GM21737 (cell line): Measurements from ENCODE around the gene PTPN5.
"Not testable (repeated sequence)": the region's sequence is repeated elsewhere in the genome, so short reads cannot be mapped to it uniquely, and the experiment has no call there.

Experiments used
- ATAC-seq: cut with Tn5 transposase; IDR thresholded peaks from one replicate; pipeline ENCODE4 v1.9.1; 2021; ENCODE audit warnings: mild to moderate bottlenecking, moderate library complexity; ENCODE audit not compliant: unreplicated experiment

The PTPN5 gene

GRCh38 chr11:18791207-18791968 lies at the start of gene PTPN5:
TSS of gene PTPN5 (minus strand) at chr11:18791798. CDS start at chr11:18771958, 19,840 bp downstream.
- ATAC-seq = no peak

- no peak for ATAC-seq
These were observed 44.8 kb upstream of the PTPN5 start for GRCh38 chr11:18836417-18836816.

GRCh38 chr11:18834754-18835466 lies 43.3 kb upstream of the PTPN5 start:
- no peak for ATAC-seq

GRCh38 chr11:18820160-18820559 lies 28.6 kb upstream of the PTPN5 start:
- ATAC-seq = not testable (repeated sequence)

GRCh38 chr11:18804199-18804999 lies 12.8 kb upstream of the PTPN5 start:
- no peak for ATAC-seq

- ATAC-seq = no peak
These were observed 11.0 kb upstream of the PTPN5 start for GRCh38 chr11:18802381-18803257.

GRCh38 chr11:18798799-18799469 lies 7.3 kb upstream of the PTPN5 start:
- no peak for ATAC-seq

GRCh38 chr11:18794956-18795355 lies 3.4 kb upstream of the PTPN5 start:
- no peak for ATAC-seq

- ATAC-seq = no peak
These were observed 1.2 kb upstream of the PTPN5 start for GRCh38 chr11:18792827-18793226.

- no peak for ATAC-seq
These were observed 501 bp upstream of the PTPN5 start for GRCh38 chr11:18791969-18792628.

GRCh38 chr11:18790883-18791206 lies 753 bp downstream of the PTPN5 start:
- ATAC-seq = no peak

GRCh38 chr11:18789942-18790341 lies 1.7 kb downstream of the PTPN5 start:
- no peak for ATAC-seq

- no peak for ATAC-seq
These were observed 6.2 kb downstream of the PTPN5 start for GRCh38 chr11:18785411-18785810.

GRCh38 chr11:18780896-18781295 lies 10.7 kb downstream of the PTPN5 start:
- ATAC-seq = no peak

- ATAC-seq = no peak
These were observed 11.3 kb downstream of the PTPN5 start for GRCh38 chr11:18780329-18780728.

- ATAC-seq = no peak
These were observed 13.1 kb downstream of the PTPN5 start for GRCh38 chr11:18778468-18778867.

- no peak for ATAC-seq
These were observed 15.3 kb downstream of the PTPN5 start for GRCh38 chr11:18776324-18776723.

GRCh38 chr11:18775492-18776292 lies 15.9 kb downstream of the PTPN5 start:
- ATAC-seq = peak; percentile 83

- no peak for ATAC-seq
These were observed 16.8 kb downstream of the PTPN5 start for GRCh38 chr11:18774801-18775200.
